ENCODE measurements around the gene SYNPO2L.
A peak's percentile ranks its signal among the peaks of the same experiment; 100 is the strongest.
"Not testable (repeated sequence)": the region's sequence is repeated elsewhere in the genome, so short reads cannot be mapped to it uniquely, and the experiment has no call there.

SYNPO2L gene

GRCh38 chr10:73648975-73649829 is 6.6 kb downstream of the SYNPO2L start:
- DNase-seq: no peak

DNA sequence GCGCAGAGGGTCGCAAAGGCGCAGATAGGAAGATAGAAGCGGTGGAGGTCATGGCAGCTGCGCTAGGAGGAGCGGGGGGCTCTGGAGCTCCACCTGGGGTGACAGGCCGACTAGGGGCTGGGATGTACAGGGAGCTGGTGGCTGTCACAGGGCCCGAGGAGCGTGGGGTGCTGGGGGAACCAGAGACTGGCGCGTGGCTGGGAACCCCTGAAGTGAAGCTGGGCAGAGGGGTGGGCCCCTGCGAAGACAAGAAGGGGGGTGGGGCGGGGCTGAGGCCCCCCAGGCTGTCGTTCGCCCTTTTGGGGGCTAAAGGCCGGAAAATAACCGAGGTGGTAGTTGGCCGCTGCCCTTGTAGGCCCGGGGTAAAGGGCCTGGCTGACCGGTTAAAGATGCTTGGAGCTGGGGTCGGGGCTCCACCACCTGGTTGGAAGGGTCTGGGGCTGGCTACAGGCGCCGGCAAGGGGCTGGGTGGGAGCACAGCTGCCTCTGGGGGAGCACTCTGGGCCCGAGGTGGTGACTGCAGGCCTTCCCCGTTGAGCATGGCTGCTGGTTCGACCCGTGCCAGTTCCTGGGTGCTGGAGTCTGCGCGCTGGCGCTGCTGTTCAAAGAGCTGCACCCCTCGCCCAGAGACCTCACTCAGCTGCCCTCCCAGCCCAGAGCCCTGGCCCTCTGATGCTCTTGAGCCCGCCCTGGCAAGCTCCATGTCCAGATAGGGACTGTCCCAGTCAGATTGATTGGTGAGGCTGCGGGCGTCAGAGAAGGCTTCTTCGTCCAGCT is 7.8 kb downstream of the SYNPO2L start:
- DNase-seq: no peak

DNA sequence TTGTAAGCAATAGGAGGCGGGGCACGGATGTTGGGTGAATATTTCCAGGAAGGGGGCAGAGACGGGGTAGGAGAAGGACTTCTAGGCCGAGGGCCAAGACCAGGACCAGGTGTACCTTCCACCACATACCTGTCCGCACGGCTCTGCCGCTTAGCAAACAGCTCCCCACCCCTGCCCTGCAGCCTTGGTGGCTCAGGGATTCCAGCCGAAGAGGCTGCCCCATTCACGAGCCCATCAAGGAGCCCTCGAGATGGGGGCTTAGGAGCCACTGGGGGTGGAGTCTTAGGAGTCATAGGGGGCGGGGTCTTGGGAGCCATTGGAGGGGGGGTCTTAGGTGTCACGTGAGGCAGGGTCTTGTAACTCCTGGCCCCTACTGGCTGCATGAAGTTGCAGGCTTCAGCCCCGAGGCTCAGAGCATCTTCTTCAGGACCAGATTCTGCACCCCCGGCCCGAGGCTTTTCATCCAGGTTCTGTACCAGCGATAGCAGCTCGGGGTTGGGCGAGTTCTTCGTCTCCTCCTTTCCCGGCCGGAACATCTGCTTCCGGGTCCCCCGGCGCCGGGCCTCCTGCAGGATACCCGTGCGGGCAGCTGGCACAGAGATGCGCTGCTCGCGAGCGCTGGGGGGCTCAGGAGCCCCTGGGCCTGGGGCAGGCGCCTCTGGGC is 8.5 kb downstream of the SYNPO2L start:
- peak; percentile 50 for DNase-seq

DNA sequence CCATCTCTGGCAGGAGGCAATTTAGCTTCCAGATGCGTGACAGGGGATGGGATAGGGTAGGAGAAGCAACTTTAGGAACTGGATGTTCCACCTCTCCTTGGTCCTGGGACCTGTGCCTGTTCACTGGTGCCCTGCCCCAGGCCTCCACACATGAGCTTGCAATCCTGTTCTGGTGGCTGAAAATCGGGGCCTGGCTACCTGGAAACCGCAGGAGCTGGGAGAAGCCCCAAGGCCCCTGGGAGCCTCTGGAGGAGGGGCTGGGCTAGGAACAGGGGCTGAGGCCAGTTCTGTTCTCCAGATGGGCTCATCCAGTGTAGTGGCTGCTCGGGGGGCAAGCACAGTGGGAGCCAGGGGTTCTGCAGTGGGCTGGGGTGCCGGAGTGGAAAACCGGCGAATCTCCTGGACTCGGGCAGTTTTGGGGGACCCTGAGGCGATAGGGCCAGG is 9.2 kb downstream of the SYNPO2L start:
- DNase-seq: no peak

GRCh38 chr10:73645251-73645650 is 10.6 kb downstream of the SYNPO2L start:
- DNase-seq: no peak

DNA sequence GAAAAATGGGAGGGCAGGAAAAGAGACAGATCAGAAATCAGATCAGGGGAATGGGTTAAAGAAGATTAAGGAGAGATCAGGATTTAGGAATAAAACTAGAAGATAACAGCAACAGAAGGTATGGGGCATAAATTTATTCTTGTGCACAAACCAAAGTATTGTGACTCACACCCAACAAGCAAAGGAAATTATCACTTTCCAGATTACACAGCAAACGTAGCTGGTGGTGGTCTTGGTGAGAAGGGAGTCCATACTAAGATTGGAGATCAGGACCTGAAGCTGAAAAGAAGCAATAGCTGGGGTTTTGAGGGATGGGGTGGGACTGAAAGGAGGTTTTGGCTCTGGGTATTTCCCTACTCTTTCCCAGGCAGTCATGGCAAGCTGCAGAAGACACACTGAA is 11.1 kb downstream of the SYNPO2L start:
- no peak for DNase-seq

- peak; percentile 71 for DNase-seq
Observed at GRCh38 chr10:73644015-73644743, 11.7 kb downstream of the SYNPO2L start.

DNA sequence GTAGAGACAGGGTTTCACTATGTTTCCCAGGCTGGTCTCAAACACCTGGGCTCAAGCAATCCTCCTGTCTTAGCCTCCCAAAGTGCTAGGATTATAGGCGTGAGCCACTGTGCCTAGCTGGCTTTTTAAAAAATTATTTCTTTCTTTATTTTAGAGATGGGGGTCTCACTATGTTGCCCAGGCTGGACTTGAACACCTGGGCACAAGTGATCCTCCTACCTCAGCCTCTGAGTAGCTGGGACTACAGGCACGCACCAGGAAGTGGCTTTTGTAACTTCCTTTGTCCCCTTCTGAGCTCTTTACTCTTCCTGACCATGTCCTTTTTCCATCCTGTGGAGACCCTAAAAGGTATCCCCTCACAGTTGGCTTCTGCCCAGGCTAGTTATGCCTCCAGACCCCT is 12.5 kb downstream of the SYNPO2L start:
- DNase-seq: no peak

- DNase-seq: no peak
Observed at GRCh38 chr10:73641328-73642060, 14.3 kb downstream of the SYNPO2L start, which contains the start of gene MYOZ1. MYOZ1 (minus strand) TSS chr10:73641474; CDS start chr10:73640017, 1,457 bp downstream.

- DNase-seq: no peak
Observed at GRCh38 chr10:73639286-73639685, 16.5 kb downstream of the SYNPO2L start.

- DNase-seq: no peak
Observed at GRCh38 chr10:73635781-73636180, 20.0 kb downstream of the SYNPO2L start.

DNA sequence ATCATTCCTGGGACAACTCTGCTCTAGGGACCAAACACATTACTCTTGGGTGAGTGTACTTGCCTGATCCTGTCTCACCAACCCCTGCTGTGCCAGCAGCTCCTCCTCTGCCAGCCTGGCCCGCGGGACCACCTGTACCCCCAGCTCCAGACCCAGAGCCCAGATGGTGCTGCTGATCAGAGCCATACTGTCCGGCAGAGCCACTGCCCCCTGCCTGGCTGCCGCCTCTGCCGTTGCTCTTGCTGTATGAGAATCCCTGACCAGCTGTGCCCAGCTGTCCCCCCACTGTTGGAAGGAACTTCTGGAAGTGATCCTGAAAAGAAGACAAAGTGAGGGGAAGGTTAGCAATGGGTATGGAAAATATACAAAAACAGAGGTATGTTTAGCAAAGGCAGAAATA is 21.4 kb downstream of the SYNPO2L start:
- DNase-seq: peak; percentile 27

DNA sequence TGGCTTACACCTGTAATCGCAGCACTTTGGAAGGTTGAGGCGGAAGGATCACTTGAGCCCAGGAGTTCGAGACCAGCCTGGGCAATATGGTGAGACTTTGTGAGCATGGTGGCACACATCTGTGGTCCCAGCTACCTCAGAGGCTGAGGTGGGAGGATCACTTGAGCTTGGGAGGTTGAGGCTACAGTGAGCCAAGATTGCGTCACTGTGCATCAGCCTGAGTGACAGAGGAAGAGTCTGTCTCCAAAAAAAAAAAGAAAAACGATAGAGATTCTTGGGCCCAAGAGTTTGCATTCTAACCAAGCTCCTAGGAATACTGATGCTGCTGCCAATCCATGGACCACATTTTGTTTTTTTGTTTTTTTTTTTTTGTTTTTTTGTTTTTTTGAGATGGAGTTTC is 26.7 kb downstream of the SYNPO2L start:
- no peak for DNase-seq

DNA sequence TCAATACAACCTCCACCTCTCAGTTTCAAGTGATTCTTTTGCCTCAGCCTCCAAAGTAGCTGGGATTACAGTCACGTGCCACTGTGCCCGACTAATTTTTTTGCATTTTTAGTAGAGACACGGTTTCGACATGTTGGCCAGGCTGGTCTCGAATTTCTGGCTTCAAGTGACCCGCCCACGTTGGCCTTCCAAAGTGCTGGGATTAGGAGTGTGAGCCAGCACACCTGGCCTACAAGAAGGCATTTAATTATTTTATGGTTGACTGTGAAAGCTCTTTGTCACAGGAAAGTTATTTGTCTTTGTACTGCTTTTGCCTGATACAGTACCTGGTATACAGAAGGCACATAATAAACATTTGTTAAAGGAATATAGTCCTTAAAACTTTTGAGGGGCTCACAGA is 27.4 kb downstream of the SYNPO2L start:
- no peak for DNase-seq

- DNase-seq: no peak
Observed at GRCh38 chr10:73627300-73627699, 28.5 kb downstream of the SYNPO2L start.

DNA sequence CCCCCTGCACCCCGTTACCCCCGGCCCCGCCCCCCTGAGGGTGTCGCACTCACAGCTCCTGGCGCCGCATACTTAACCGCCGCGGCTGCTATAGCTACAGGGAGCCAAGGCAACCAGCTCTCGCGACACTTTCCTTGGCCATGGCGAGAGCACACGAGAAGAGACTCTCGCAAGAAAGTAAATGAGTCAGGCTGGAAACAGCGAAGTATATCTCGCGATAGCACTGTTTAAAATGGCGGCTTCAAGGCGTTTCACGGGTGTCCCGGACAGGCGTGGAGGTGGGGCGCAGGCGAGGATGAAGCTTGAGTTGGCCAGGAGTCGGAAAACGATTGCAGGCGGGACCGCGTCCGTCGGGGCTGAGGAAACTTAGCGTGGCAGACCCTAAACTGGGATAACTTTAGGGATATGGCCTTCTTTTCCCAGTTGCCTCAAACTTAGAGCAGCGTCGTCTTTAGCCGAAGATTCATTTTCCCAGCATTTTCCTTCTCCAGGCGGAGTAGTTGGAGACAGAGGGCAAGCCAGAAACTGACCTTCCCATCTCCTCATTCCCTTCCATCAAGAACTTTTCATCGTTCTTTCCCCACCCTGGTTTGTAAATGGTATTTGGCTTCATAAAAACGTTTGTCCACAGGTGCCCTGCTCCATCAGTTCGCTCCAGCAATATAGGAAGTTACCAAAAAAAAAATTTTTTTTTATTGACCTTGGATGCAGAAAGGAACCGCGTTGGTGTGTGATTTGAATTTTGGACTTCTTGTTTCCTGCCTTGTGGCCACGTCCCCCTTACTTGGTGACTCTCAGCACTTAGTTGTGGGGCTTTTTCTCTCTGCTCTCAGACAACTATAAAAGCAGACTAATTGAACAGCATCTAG is 29.7 kb downstream of the SYNPO2L start:
- peak; percentile 92 for DNase-seq

GRCh38 chr10:73625004-73625883 is 30.6 kb downstream of the SYNPO2L start:
- peak; percentile 57 for DNase-seq

GRCh38 chr10:73623056-73623455 is 32.8 kb downstream of the SYNPO2L start:
- no peak for DNase-seq

DNA sequence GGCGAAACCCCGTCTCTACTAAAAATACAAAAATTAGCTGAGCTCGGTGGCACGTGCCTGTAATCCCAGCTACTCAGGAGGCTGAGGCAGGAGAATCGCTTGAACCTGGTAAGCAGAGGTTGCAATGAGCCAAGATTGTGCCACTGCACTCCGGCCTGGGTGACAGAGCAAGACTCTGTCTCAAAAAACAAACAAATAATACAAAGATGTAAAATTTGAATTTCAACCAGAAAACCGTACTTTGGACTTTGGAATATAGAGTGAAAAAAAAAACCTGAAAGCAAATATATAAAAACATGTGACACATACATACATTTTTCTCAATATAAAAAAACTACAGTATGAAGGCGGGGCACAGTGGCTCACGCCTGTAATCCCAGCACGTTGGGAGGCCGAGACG is 34.9 kb downstream of the SYNPO2L start:
- DNase-seq: not testable (repeated sequence)

DNA sequence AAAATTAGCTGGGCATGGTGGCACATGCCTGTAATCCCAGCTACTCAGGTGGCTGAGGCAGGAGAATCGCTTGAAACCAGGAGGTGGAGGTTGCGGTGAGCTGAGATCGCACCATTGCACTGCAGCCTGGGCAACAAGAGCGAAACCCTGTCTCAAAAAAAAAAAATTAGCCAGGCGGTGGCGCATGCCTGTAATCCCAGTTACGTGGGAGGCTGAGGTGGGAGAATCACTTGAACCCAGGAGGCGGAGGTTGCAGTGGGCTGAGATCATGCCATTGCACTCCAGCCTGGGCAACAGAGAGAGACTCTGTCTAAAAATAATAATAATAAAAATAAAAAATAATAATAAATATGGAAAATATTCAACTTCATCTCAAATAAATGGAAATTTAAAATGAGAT is 38.7 kb downstream of the SYNPO2L start:
- not testable (repeated sequence) for DNase-seq

All from NCI-H2171 treated with DMSO at 0.1 percent for 48 hours (cell line).